A673 (cell line): ENCODE results near the gene MYL12B. TPM values are rescaled to one million over a fixed set of nuclear protein-coding genes. Genes with fewer than 3 reads are reported as not detected.

Experiments used
- BruUV-seq: library from RNA; stranded (reverse); fragments of 400-500 nt; replicated peaks from 2 replicates; lab custom pipeline; 2021; lab: Mats Ljungman, UMichigan
- CTCF ChIA-PET: fragments of 300-600 bp; sonication (Branson Sonifier 250); formaldehyde crosslinking; loops from one replicate; lab custom pipeline; 2022; ENCODE audit warnings: antibody characterized with exemption; lab: Charles Lee
- POLR2A ChIA-PET: fragments of 300-600 bp; sonication (Branson Sonifier 250); formaldehyde crosslinking; loops from one replicate; lab custom pipeline; 2022; ENCODE audit warnings: antibody characterized with exemption; ENCODE audit not compliant: low non-redundant PET; lab: Charles Lee
- DNase-seq: peaks from one replicate; pipeline ENCODE4 v3.0.0-alpha.2; 2015; ENCODE audit warnings: low spot score
- H3K27ac ChIP-seq: fragments of 200-600 bp; sonication (generic); 2 replicates; pipeline ENCODE4 v1.5.1; 2016; ENCODE audit warnings: mixed run types, low read depth, mild to moderate bottlenecking, mixed read lengths, antibody characterized with exemption, low read length; ENCODE audit not compliant: poor library complexity, severe bottlenecking
- H3K27me3 ChIP-seq: fragments of 200-600 bp; sonication (generic); replicated peaks from 2 replicates; pipeline ENCODE4 v1.6.1; 2017; ENCODE audit warnings: mixed run types, low read depth, mild to moderate bottlenecking, mixed read lengths, antibody characterized with exemption, low read length; ENCODE audit not compliant: insufficient read depth, poor library complexity
- H3K36me3 ChIP-seq: fragments of 200-600 bp; sonication (generic); 2 replicates; pipeline ENCODE4 v1.6.1; 2016; ENCODE audit warnings: mixed run types, mild to moderate bottlenecking, mixed read lengths, antibody characterized with exemption, low read length; ENCODE audit not compliant: insufficient read depth, poor library complexity, severe bottlenecking
- H3K4me1 ChIP-seq: fragments of 200-600 bp; sonication (generic); 2 replicates; pipeline ENCODE4 v1.6.1; 2017; ENCODE audit warnings: mixed run types, mild to moderate bottlenecking, mixed read lengths, antibody characterized with exemption, low read length; ENCODE audit not compliant: insufficient read depth, poor library complexity, severe bottlenecking
- H3K4me3 ChIP-seq: fragments of 200-600 bp; sonication (generic); 2 replicates; pipeline ENCODE4 v1.5.1; 2016; ENCODE audit warnings: low read depth, mixed run types, mild to moderate bottlenecking, mixed read lengths, low read length; ENCODE audit not compliant: poor library complexity, severe bottlenecking
- H3K9me3 ChIP-seq: fragments of 200-600 bp; sonication (generic); 2 replicates; pipeline ENCODE4 v1.6.1; 2016; ENCODE audit warnings: mixed run types, low read depth, mild to moderate bottlenecking, mixed read lengths, antibody characterized with exemption, low read length; ENCODE audit not compliant: poor library complexity, severe bottlenecking
- CTCF ChIP-seq: fragments of 300-800, 200-600 bp; sonication (generic); conservative IDR thresholded peaks from 2 replicates; pipeline ENCODE4 v1.5.1; 2017; ENCODE audit warnings: low read depth, mild to moderate bottlenecking, antibody characterized with exemption, low read length, moderate library complexity, mixed read lengths
- EZH2 ChIP-seq: fragments of 200-600 bp; sonication (generic); IDR thresholded peaks from 2 replicates; pipeline ENCODE4 v1.6.1; 2017; ENCODE audit warnings: borderline replicate concordance, low read depth, mild to moderate bottlenecking, mixed read lengths, antibody characterized with exemption, low read length; ENCODE audit not compliant: poor library complexity, severe bottlenecking
- intact Hi-C: fragments of 100-400 bp; cut with micrococcal nuclease; formaldehyde crosslinking; loops from one replicate; pipeline ENCODE4 v1.10.0; 2022; ENCODE audit not compliant: unreplicated experiment
- total RNA-seq: library from RNA; stranded (reverse); gene quantifications from 2 replicates; pipeline ENCODE4 v1.2.3, GENCODE V29; 2021

Gene MYL12B
- total RNA-seq, 1 experiment from 2014 or later, result 389 TPM

DNA sequence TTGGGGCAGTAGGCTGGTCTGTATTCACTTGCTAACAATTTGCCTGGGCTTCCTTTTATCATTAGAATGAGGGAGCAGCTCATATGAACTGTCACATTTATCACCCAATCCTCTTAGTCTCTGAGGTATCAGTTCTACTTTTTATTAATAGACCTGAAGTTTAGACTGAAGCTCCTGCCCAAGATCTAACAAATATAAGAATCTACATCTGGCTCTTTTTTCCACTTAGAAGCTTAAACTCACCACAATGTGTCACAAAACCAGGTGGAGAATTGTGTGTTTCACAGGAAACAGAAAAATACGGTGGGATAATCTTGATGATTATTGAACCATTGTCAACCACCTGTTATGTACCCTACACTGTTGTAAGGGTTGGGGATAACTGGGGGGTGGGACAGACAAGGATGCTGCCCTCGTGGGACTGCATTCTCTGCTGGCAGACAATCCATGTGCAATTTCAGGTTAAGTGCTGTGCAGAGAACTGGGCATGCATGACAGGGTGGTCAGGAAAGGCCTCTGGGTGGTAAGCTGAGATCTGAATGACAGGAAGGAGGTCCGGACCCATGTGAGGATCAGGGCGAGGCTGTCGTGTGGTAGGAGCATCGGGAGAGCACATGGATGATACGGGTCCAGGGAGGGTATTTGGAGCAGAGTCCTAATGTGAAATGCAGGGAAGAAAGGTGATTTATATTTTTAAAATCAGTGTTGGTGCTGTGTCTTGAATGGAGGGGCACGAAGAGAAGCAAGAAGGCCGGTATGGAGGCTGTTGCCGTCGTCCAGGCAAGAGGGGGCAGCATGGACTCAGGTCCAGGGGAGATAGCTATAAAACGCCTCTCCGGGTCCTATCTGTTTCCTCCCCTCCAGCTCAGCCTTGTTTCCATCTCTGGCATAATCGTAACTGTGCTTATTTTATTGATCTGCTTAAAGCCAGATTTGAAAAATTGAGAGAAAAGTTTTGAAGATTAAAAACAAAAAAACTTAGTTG lies 17.6 kb downstream of the MYL12B start:
- H3K36me3 ChIP-seq, result peaks cover 37% of the 10 kb centered on the region
- peaks cover 54% of the 10 kb centered on the region for H3K4me1 ChIP-seq
- H3K4me3 ChIP-seq, result no peak overlapping the region
- DNase-seq, result no peak
- H3K9me3 ChIP-seq, result no peaks in the 10 kb centered on the region
- intact Hi-C loops, result loop anchor here (2.0 to 5.0 kb wide), 3 partner anchors 718 to 1777 kb away; no protein-coding TSS in a partner anchor
- peak overlapping the region; percentile 96 for H3K27ac ChIP-seq
- TF ChIP-seq CTCF (no peak), EZH2 (no peak)
- no TSS peak for BruUV-seq
- ChIA-PET POLR2A (no interaction called here), CTCF (interaction anchor here (1.5 kb wide), 1 partner anchor 315 kb away, joined by 5 read pairs; no protein-coding TSS in a partner anchor)
- no peaks in the 10 kb centered on the region for H3K27me3 ChIP-seq

GRCh38 chr18:3281456-3282400 lies 19.8 kb downstream of the MYL12B start:
- Histone ChIP-seq H3K27ac (peak overlapping the region; percentile 96), H3K36me3 (peaks cover 17% of the 10 kb centered on the region), H3K4me1 (peaks cover 58% of the 10 kb centered on the region), H3K27me3 (no peaks in the 10 kb centered on the region), H3K9me3 (no peaks in the 10 kb centered on the region), H3K4me3 (no peak overlapping the region)
- no TSS peak for BruUV-seq
- TF ChIP-seq EZH2, result no peak
- peak; percentile 68 for TF ChIP-seq CTCF
- peak; percentile 95 for DNase-seq
- POLR2A ChIA-PET, result interaction anchor here (0.5 to 1.2 kb wide), 6 partner anchors 312 to 551 kb away, joined by 3 to 22 read pairs (median 8); no protein-coding TSS in a partner anchor
- intact Hi-C loops, result loop anchor here (1.0 to 5.0 kb wide), 11 partner anchors 167 to 1775 kb away; no protein-coding TSS in a partner anchor
- CTCF ChIA-PET, result interaction anchor here (0.7 to 1.7 kb wide), 9 partner anchors 166 to 1171 kb away, joined by 3 to 9 read pairs (median 4); no protein-coding TSS in a partner anchor
